ENCODE results near the gene TLR4.

Gene TLR4

GRCh38 chr9:117715411-117715989 is 11.3 kb downstream of the TLR4 start:
- DNase-seq, result no peak

GRCh38 chr9:117718085-117718484 is 13.9 kb downstream of the TLR4 start:
- no peak for DNase-seq

GRCh38 chr9:117718701-117719100 is 14.5 kb downstream of the TLR4 start:
- DNase-seq, result no peak

GRCh38 chr9:117719161-117719920 is 15.1 kb downstream of the TLR4 start:
- DNase-seq, result no peak

- no peak for DNase-seq
Measured at GRCh38 chr9:117720066-117720465, 15.9 kb downstream of the TLR4 start.

GRCh38 chr9:117720555-117720954 is 16.4 kb downstream of the TLR4 start:
- DNase-seq, result no peak

- DNase-seq, result no peak
Measured at GRCh38 chr9:117720987-117721386, 16.8 kb downstream of the TLR4 start.

- no peak for DNase-seq
Measured at GRCh38 chr9:117722108-117722761, 18.0 kb downstream of the TLR4 start.

GRCh38 chr9:117723986-117724625 is 19.9 kb downstream of the TLR4 start:
- DNase-seq, result no peak

GRCh38 chr9:117725426-117725887 is 21.3 kb downstream of the TLR4 start:
- DNase-seq, result no peak

- no peak for DNase-seq
Measured at GRCh38 chr9:117729375-117729774, 25.2 kb downstream of the TLR4 start.

- DNase-seq, result no peak
Measured at GRCh38 chr9:117732494-117732893, 28.3 kb downstream of the TLR4 start.

GRCh38 chr9:117733465-117733864 is 29.3 kb downstream of the TLR4 start:
- no peak for DNase-seq

GRCh38 chr9:117734082-117734481 is 29.9 kb downstream of the TLR4 start:
- no peak for DNase-seq

- DNase-seq, result no peak
Measured at GRCh38 chr9:117734523-117735314, 30.5 kb downstream of the TLR4 start.

- DNase-seq, result no peak
Measured at GRCh38 chr9:117737721-117738226, 33.6 kb downstream of the TLR4 start.

GRCh38 chr9:117739206-117739605 is 35.0 kb downstream of the TLR4 start:
- no peak for DNase-seq

GRCh38 chr9:117739624-117740347 is 35.6 kb downstream of the TLR4 start:
- no peak for DNase-seq

- no peak for DNase-seq
Measured at GRCh38 chr9:117742131-117742530, 37.9 kb downstream of the TLR4 start.

- no peak for DNase-seq
Measured at GRCh38 chr9:117744369-117744768, 40.2 kb downstream of the TLR4 start.

- DNase-seq, result no peak
Measured at GRCh38 chr9:117744856-117745389, 40.7 kb downstream of the TLR4 start.

All from effector CD4-positive, alpha-beta T cell (primary cell).